HG02885 (cell line): ENCODE results near the gene C2orf49.
A peak's percentile ranks its signal among the peaks of the same experiment; 100 is the strongest.
"Not testable (repeated sequence)": the region's sequence is repeated elsewhere in the genome, so short reads cannot be mapped to it uniquely, and the experiment has no call there.

Experiments used
- ATAC-seq: cut with Tn5 transposase; IDR thresholded peaks from one replicate; pipeline ENCODE4 v1.9.1; 2021; ENCODE audit warnings: mild to moderate bottlenecking; ENCODE audit not compliant: unreplicated experiment, poor library complexity

C2orf49 gene

DNA sequence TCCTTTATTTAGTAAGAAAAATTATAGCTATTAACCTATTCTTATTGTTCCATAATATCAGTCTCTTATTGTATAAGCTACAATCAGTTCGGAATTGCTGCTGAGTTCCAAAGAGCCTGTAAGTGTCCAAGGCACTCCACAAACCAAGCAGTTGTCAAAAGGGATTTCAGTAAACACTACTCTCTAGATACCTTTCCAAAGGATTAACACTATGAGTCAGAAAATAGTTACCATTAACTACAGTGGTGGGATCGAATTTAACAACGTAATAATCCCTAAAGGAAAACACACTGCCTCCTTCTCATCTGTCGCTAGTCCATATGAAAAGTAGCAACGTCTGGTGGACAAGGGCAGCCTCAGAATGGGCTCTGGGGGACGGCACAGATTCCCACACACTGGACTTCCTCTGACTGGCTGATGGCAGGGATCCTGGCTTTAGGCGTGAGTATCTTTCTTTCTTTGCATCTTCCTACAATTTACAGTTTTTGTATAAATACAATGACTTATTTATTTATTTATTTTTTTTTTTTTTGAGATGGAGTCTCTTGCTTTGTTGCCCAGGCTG lies 16.6 kb upstream of the C2orf49 start:
- ATAC-seq: no peak

- peak; percentile 43 for ATAC-seq
Measured at GRCh38 chr2:105321875-105322646, 15.3 kb upstream of the C2orf49 start.

DNA sequence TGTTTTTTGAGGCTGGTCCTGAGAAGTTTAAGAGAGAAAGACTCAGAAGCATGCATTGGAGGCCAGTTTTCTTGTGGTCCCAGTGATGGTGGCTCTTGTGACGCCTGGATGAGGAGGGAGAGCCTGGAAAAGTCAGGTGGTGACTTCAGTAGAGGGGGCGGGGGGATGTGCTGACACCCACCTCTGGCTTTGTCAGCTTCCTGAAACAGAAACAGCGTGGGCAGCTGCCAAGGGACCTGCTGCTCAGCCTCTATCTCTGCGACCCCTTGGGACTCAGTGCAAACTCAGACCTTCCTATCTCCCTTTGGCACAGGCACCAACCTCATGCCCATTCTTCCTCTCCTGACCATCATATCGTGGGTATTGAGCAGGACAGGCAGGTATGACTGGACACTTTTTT lies 14.2 kb upstream of the C2orf49 start:
- ATAC-seq: no peak

DNA sequence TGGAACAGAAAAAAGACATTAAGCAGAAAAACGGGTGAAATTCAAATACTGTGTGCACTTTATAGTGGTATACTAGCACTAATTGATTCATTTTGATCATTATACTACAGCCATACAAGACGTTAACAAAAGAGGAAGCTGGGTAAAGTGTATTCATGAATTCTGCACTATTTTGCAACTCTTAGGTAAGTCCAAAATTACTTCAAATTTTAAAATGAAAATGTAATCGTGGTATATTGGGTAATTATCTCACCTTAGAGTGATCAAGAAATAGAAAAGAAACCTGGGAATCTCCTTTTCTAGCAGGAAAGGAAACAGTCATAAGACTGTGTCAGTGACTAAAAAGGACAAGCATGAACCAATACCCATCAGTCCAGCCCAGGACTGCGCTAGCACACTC lies 13.2 kb upstream of the C2orf49 start:
- peak; percentile 21 for ATAC-seq

DNA sequence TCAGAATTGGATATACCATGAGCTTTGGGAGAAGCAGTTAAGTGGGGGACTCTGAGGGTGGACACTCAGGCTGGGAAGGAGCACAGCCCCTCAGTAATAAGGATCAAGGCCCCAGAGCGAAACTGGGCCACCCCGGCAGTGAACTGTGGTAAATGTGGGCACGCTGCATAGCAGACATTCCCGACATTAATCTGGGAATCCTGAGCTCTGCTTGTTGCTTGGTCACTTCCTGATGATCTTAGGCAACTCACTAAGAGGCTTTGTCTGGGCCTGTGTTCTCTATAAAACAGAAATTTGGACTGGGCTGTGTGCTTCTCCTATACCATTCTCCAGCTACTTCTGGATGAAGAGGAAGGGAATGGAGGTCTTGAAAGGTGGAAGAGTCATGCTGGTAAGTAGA lies 12.6 kb upstream of the C2orf49 start:
- no peak for ATAC-seq

DNA sequence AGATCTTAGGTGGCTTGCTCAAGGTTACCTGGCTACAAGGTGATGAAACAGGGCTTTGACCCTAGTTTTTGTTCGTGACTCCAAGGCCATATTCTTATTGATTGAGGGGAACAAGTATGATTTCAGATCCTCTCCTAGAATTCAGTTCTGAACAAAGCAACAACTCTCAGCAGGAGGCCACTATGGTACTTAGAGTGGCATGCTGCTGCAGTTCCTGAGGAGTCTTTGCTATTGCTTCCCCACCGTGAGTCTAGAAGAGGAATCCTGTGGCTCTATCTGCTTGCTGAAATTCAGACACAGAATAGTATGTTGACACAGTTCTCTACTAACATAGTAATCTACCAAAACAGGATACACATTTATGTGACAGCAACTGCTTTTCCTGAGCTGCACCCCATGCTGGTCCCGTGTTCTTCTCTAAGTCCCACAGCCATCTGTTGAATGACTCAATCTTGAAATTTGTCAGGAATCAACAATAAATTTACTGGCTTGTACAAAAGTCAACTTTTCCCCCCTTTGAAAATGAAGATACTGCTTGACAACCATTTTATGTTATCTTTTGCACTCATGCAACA lies 11.9 kb upstream of the C2orf49 start:
- ATAC-seq: no peak

- not testable (repeated sequence) for ATAC-seq
Measured at GRCh38 chr2:105327271-105327670, 10.1 kb upstream of the C2orf49 start.

- ATAC-seq: no peak
Measured at GRCh38 chr2:105327690-105328089, 9.7 kb upstream of the C2orf49 start.

GRCh38 chr2:105328281-105329196 lies 8.8 kb upstream of the C2orf49 start:
- ATAC-seq: no peak

- ATAC-seq: peak; percentile 10
Measured at GRCh38 chr2:105329197-105329554, 8.2 kb upstream of the C2orf49 start.

DNA sequence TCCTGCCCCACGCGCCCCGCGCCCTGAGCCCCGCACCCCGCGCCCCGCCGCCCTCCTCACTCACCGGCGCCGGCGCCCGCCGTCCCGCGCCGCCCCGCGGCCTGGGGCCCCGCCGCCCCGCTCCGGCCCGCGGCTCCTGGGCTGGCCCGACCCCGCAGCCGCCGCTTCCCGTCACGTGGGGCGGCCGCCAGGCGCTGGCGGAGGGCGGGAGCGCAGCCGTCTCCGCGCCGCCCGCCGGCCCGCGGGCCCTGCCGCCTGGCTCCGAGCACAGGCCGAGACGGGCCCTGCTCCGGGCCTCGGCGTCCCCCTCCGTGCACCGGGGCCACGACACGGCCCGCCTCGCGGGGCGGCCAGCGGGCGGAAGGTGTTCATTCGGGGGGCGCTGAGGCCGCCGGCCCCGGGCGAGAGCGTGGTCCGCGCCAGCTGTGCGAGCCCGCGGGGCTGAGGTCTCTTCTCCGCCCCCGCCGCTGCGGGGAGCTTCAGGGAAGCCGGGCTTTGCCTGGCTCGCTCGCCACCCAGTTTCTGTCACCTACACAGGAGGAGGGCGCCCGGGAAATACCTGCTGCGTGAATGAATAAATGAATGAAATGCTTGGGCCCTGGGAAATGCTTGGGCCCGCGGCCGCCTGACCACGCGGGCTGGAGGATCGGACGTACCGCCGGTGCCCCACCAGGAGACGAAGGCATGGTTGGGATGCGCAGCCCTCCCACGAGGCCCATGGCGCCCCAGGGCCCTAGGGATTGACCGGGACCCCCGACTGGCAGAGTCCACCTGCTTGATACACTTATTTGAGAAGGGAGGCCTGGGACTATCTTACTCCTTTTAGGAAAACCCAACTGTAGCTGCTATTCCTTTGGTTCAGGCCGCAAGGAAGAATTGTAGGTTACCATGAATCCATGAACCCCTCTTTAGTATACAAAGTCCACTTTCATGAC lies 7.5 kb upstream of the C2orf49 start, which contains the start of gene TGFBRAP1:
TGFBRAP1 (minus strand) TSS at position 175 of the 935 bp plus-strand sequence. CDS start 21,434 bp downstream, outside the sequence.
- peak; percentile 79 for ATAC-seq

DNA sequence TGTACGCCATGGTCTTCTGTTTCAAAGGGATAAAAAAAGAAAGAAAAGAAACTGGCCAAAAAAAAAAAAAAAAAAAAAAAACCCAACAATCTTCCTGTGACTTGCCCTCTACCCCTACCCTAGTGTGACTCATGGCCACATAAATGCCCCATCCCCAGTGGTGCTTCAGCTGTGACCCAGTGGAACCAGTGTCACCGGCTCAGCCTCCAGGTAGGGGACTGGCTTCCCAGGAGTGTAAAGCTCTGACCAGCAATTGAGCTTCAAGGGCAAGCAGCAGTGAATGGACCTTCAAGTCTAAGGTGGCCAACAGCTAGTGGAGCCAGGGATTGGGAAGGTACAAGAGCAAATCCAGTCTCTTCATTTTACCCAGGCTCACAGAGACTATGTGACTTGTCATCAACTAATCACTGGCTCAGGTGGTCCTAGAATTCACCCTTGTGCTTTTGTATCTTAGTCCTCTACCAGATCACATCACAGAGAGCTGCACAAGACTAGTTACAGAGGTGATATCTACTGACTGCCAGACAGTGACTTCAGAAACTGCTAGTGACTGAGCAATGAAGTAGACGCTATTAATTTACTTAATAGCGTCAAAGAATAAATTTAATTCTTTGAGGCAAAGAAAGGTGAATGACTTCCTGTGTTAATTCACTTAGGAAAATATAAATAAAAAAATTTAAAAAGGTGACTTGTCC lies 6.5 kb upstream of the C2orf49 start:
- no peak for ATAC-seq

DNA sequence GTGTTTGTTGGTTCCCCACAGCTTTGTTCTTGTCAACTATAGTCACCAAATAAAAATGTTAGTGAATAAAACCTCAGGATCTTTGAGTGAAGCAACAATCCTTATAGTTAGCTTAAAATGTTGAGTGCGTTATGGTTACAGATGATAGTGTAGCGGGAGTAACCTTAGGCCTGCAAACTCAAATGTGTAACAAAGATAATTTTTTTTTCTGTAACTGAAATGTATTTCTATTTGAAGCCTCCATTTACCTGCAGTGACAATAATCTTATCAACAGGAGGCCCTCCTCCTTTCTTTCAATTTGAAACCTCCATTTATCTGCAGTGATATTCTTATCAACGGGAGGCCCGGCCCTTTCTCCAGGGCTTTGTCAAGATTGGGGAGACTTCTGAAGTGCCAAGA lies 3.1 kb upstream of the C2orf49 start:
- ATAC-seq: no peak

DNA sequence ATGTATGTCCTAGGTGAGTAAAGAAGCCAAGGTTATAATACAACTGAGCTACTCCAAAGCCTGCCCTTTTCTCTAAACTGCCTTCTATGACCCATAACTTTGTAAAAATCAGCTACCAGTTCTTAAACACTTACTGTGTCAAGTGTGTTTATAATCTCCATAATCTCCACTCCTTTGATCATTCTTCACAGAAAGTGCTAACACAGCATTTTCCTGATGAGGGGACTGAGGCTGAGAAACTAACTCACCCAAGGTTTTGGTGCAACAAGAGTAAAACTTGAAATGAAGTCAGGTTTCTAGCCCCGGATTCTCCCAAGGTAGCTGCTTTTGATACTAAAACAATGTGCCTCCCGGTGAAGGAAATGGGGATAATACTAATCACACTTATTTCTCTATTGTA lies 1.9 kb upstream of the C2orf49 start:
- ATAC-seq: no peak

DNA sequence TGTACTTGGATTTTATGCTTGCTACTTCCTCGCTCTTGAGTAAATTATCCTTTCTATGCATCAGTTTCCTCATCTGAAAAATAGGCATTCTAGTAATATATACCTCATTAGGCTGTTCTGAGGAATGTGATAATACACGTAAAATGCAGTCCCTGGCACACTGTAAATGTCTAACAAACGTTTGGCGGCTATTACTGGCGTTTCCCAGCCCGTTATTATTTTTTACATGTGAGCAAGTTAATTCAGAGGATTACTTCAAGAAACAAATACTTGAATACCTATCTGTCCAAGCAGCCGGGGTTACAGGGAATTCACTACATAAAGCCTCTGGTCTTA lies 586 bp upstream of the C2orf49 start:
- ATAC-seq: no peak

GRCh38 chr2:105338020-105338385 lies 663 bp downstream of the C2orf49 start:
- ATAC-seq: peak; percentile 21

GRCh38 chr2:105339414-105339813 lies 2.1 kb downstream of the C2orf49 start:
- ATAC-seq: no peak

- no peak for ATAC-seq
Measured at GRCh38 chr2:105344704-105345345, 7.5 kb downstream of the C2orf49 start.

GRCh38 chr2:105357122-105357521 lies 19.8 kb downstream of the C2orf49 start:
- ATAC-seq: no peak
